NCI-H1417 treated with DMSO at 0.1 percent for 48 hours (cell line): ENCODE results near the gene TBX4.
"Not testable (repeated sequence)": the region's sequence is repeated elsewhere in the genome, so short reads cannot be mapped to it uniquely, and the experiment has no call there.

Source experiments
- DNase-seq: peaks from one replicate; lab custom pipeline; 2025; lab: John Stamatoyannopoulos, UW

Gene TBX4

GRCh38 chr17:61484174-61484573, 32.0 kb downstream of the TBX4 start:
- no peak for DNase-seq

DNA sequence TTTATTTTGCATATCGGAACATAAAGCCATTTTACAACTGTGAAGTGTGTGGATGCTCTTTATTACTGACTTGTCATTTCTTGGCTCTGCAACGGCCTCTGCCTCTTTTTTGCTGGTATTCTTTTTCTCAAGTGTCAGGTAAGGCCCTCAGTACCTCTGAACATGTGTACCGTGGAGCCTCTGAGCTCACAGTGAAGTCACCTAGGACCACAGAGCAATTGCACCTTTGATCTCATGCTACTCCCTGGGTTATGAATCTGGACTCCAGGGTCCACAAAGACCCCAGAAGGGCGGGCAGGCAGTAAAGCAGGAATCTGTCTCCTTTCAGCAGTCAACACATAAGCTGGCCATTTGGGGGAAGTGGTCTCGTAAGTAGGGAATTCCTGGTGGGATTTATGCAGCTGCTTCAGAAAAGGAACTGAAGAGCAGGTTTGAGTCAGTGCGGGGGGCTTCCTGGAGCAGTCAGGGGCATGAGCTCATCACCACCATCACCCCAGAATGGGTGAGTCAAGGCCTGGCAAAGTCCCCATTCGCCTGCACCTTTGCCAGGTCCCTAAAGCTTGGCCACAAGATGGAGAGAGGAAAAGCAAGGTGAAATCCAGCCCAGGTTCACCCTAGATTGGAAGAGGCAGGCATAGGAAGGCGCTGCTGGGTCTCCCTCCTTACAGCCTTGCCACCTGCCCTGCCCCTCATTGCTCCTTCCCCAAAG, 33.0 kb downstream of the TBX4 start:
- no peak for DNase-seq

GRCh38 chr17:61486135-61487120, 34.2 kb downstream of the TBX4 start:
- no peak for DNase-seq

DNA sequence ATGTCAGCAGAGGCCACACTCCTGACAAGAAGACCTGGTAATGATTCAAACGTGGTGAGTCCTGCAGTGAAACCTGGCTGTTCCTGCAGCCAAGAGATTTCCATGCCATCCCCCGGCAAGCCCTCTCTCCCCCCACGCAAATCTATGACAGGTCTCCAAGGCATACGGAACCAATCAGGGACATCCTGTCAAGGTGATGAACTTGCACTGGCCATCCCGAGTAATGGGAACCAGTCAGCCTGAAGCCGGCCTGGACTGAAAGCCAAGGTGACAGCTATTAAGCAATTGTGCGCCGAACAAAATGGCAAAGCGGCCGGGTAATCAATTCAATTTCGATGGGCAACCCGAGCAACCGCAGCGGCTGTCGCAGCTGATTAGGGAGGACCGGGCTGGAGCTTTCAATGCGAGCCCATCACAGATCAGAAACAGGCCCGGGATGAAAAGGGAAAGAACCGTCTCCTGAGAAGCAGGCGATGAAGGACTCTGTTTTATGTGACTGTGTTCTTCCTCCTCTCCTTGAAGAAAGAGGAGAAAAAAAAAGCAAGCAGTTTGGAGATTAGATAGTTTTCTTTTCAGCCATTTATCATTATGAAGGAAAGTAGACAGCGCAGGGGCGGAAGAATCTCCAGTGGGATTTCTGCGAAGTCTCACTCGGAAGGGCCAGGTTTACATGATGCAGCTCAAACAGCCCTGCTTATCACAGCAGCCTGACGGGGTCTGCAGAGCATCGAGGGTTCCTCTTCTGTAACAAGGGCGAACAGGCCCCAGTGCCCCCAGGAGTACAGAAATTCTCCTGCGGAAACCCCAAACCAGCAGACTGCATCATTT, 35.2 kb downstream of the TBX4 start:
- no peak for DNase-seq

GRCh38 chr17:61487989-61488595, 35.9 kb downstream of the TBX4 start:
- no peak for DNase-seq

- DNase-seq: no peak
These were observed 36.9 kb downstream of the TBX4 start for GRCh38 chr17:61488878-61489718.

- DNase-seq: no peak
These were observed 37.7 kb downstream of the TBX4 start for GRCh38 chr17:61489719-61490490.

GRCh38 chr17:61490540-61490975, 38.3 kb downstream of the TBX4 start:
- DNase-seq: no peak

DNA sequence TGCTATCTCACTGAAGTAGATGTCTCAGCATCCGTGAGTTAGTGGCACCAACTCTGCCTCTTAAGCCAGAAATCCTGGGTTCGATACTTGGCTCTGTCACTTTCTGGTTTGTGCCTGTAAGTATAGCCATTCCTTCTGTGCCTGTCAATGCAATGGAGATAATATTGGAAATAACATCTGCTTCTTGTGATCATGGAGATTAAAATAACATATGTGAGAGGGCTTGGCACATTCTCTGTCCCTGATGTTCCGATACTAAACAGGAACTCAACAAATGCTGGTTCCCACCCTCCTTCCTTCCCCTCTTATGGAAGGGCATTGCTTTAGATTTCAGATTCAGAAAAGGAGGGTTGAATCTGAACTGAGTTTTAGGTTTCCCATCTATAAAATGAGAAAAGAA, 39.8 kb downstream of the TBX4 start:
- DNase-seq: no peak

DNA sequence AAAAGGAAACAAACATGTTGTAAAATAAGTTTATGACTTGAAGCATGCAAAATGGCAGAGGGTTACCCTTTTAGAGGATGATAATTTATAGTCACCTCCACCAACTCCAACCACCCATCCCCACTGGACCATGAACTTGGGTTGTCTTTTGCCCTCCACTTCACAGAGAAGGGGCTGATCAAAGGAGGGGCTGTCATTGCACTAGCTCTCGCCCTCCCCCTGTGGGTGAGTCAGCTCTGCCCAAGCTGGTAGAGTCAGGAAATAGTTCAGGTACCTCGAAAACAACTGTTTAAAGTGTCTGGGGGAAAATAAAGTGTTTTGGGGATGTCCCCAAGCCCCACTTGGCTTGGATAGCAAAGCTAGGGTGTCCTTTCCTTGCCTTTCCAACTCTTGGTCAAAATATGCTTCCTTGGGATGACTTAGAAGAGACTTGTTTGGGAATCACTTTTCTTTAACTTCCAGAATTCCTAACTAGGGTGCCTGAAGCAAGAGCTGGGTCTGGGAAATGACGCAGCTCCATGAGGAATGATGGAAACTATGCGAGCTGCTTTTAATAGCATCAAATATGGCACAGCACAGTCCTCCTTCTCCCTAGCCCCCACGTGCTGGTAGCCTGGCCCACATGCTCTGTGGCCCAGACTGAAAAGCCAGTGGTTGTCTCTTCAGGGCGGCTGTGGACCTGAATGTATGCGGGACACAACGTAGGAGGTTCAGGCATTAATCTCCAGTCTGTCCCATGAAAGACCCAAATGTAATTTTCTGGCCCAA, 40.7 kb downstream of the TBX4 start:
- no peak for DNase-seq

DNA sequence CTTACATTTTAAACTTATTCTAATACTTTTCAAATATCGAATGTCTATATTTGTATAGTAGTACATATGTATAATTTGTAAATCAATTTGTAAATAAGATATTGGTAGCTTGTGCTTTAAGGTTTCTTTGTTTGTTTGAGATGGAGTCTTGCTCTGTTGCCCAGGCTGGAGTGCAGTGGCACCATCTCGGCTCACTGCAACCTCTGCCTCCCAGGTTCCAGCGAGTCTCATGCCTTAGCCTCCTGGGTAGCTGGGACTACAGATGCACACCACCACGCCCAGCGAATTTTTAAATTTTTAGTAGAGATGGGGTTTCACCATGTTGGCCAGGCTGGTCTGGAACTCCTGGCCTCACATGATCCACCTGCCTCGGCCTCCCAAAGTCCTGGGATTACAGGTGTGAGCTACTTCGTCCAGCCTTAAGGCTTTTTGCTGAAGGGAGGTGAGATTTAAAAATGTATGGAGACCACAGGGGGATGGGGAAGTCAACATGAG, 41.7 kb downstream of the TBX4 start:
- not testable (repeated sequence) for DNase-seq

GRCh38 chr17:61494325-61495160, 42.3 kb downstream of the TBX4 start:
- DNase-seq: no peak

GRCh38 chr17:61495161-61495857, 43.1 kb downstream of the TBX4 start:
- DNase-seq: no peak

DNA sequence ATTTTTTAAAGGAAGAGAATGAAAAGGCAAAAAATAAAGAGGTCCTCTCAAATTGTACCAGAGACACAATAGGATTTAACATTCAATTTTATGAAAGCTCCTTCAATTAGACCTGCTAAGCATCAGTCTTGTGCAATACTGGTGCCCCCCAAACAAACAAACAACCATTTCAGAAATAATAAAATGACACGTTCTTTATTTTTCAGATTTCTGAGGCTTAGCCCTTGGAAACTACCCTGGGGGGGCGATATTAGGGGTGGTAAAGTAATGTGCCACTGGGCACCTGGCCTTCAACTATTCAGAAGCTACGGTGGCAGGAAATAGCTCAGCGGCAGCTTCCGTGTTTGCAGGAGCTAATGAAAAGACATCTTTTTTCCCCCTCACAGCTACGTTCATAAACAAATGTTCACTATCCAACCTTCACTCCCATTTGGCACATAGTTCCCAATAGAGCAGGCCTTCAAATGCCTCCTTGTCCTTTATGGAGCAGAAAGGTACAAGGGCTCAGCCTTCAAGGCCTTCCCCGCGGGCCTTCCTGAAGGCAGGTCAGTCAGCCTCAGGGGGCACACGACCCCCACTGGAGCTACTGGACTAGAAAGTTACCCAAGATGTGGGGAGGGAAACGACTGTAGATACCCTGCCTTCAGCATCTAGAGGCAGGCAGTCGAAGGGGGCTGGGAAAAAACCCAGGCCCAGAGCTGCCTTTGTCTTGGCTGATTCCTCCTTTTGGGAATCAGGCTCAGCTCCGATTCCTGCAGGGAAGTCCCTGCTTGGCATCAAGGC, 44.1 kb downstream of the TBX4 start:
- DNase-seq: no peak

GRCh38 chr17:61496957-61497653, 44.9 kb downstream of the TBX4 start:
- no peak for DNase-seq
